GM23338 (cell line): ENCODE data around the gene NUP50. TPM values are rescaled to one million over a fixed set of nuclear protein-coding genes. Genes with fewer than 3 reads are reported as not detected.

Source experiments
- ATAC-seq: fragments of 200-7000 bp; cut with Tn5 transposase; 3 replicates; pipeline ENCODE4 v1.9.1; 2020
- DNase-seq: peaks from one replicate; pipeline ENCODE4 v3.0.0-alpha.2; 2015; ENCODE audit warnings: low spot score
- H2AFZ ChIP-seq: fragments of 200-600 bp; sonication (generic); 2 replicates; pipeline ENCODE4 v1.8.0; 2016; ENCODE audit warnings: antibody characterized with exemption, mild to moderate bottlenecking, moderate library complexity
- H3F3A ChIP-seq: fragments of 200-600 bp; sonication (generic); replicated peaks from 2 replicates; pipeline ENCODE4 v1.8.0; 2017; ENCODE audit warnings: antibody characterized with exemption, mixed run types, low read depth
- H3K27ac ChIP-seq: fragments of 200-600 bp; sonication (generic); 2 replicates; pipeline ENCODE4 v1.6.1; 2016; ENCODE audit warnings: low read depth
- H3K27me3 ChIP-seq: fragments of 200-600 bp; sonication (generic); 2 replicates; pipeline ENCODE4 v1.8.0; 2016; ENCODE audit warnings: mild to moderate bottlenecking, mixed run types, moderate library complexity; ENCODE audit not compliant: insufficient read depth
- H3K36me3 ChIP-seq: fragments of 200-600 bp; sonication (generic); 2 replicates; pipeline ENCODE4 v1.8.0; 2016; ENCODE audit warnings: mild to moderate bottlenecking; ENCODE audit not compliant: insufficient read depth
- H3K4me1 ChIP-seq: fragments of 200-600 bp; sonication (generic); 2 replicates; pipeline ENCODE4 v1.8.0; 2016; ENCODE audit warnings: mild to moderate bottlenecking, moderate library complexity; ENCODE audit not compliant: insufficient read depth
- H3K4me2 ChIP-seq: fragments of 200-600 bp; sonication (generic); 2 replicates; pipeline ENCODE4 v1.7.1; 2017; ENCODE audit warnings: mixed run types
- H3K4me3 ChIP-seq: fragments of 200-600 bp; sonication (generic); 2 replicates; pipeline ENCODE4 v1.6.1; 2016; ENCODE audit warnings: mixed run types
- H3K79me2 ChIP-seq: fragments of 200-600 bp; sonication (generic); replicated peaks from 2 replicates; pipeline ENCODE4 v1.8.0; 2017; ENCODE audit warnings: mild to moderate bottlenecking; ENCODE audit not compliant: insufficient read depth
- H3K9me2 ChIP-seq: fragments of 200-600 bp; sonication (generic); 2 replicates; pipeline ENCODE4 v1.8.0; 2017; ENCODE audit not compliant: insufficient read depth
- H4K20me1 ChIP-seq: fragments of 200-600 bp; sonication (generic); replicated peaks from 2 replicates; pipeline ENCODE4 v1.8.0; 2017; ENCODE audit warnings: mild to moderate bottlenecking; ENCODE audit not compliant: insufficient read depth
- H3K27ac Mint-ChIP-seq: 2 replicates; pipeline ENCODE4 v1.8.0; 2020; ENCODE audit warnings: inconsistent platforms, mild to moderate bottlenecking, moderate library complexity, mixed read lengths
- H3K27me3 Mint-ChIP-seq: 3 replicates; pipeline ENCODE4 v1.8.0; 2022; ENCODE audit warnings: low read depth, mild to moderate bottlenecking, moderate library complexity, mixed read lengths, inconsistent platforms; ENCODE audit not compliant: insufficient read depth, poor library complexity
- H3K36me3 Mint-ChIP-seq: 3 replicates; pipeline ENCODE4 v1.8.0; 2021; ENCODE audit warnings: low read depth, mild to moderate bottlenecking, inconsistent platforms, moderate library complexity, mixed read lengths
- H3K4me1 Mint-ChIP-seq: 3 replicates; pipeline ENCODE4 v1.8.0; 2020; ENCODE audit warnings: mild to moderate bottlenecking, inconsistent platforms, mixed read lengths
- H3K4me3 Mint-ChIP-seq: 3 replicates; pipeline ENCODE4 v1.8.0; 2021; ENCODE audit warnings: moderate library complexity, mild to moderate bottlenecking, inconsistent platforms, mixed read lengths
- H3K9me3 Mint-ChIP-seq: 3 replicates; pipeline ENCODE4 v1.8.0; 2020; ENCODE audit warnings: moderate library complexity, mild to moderate bottlenecking, inconsistent platforms, mixed read lengths
- CREB1 ChIP-seq: fragments of 250-450 bp; sonication (Bioruptor Pico); IDR thresholded peaks from 2 replicates; pipeline ENCODE4 v1.5.0; 2020; ENCODE audit warnings: low read depth, mild to moderate bottlenecking, moderate library complexity
- EZH2phosphoT487 ChIP-seq: fragments of 200-600 bp; sonication (generic); IDR thresholded peaks from one replicate; pipeline ENCODE4 v1.8.1; 2018; ENCODE audit warnings: antibody characterized with exemption; ENCODE audit not compliant: unreplicated experiment
- JUNB ChIP-seq: IDR thresholded peaks from one replicate; pipeline ENCODE4 v1.6.1; 2016; ENCODE audit warnings: antibody characterized with exemption; ENCODE audit not compliant: unreplicated experiment
- NANOG ChIP-seq: IDR thresholded peaks from 2 replicates; pipeline ENCODE4 v1.6.1; 2016; ENCODE audit warnings: antibody characterized with exemption, borderline replicate concordance
- POLR2AphosphoS5 ChIP-seq: IDR thresholded peaks from 2 replicates; pipeline ENCODE4 v1.6.1; 2016; ENCODE audit warnings: antibody characterized with exemption, low read depth
- ZNF114 ChIP-seq: fragments of 250-450 bp; sonication (Bioruptor Pico); IDR thresholded peaks from 2 replicates; pipeline ENCODE4 v1.5.0; 2020; ENCODE audit warnings: mild to moderate bottlenecking, moderate library complexity
- polyA plus RNA-seq: library from polyadenylated mRNA; unstranded; fragments of >200 nt; fragmentation: Nextera tagmentation; extraction: Ambion mirVana; gene quantifications from 2 replicates; pipeline ENCODE4 v1.2.1, GENCODE V29; 2016
- total RNA-seq: library from RNA; depleted of rRNA; stranded (reverse); fragments of >200 nt; shearing (Covaris generic); gene quantifications from 2 replicates; pipeline ENCODE4 v1.2.3, GENCODE V29; 2014
- TF ChIP-seq, protein P1 (sequence below): IDR thresholded peaks from 2 replicates; pipeline ENCODE4 v1.6.1; 2016; ENCODE audit warnings: antibody characterized with exemption
- TF ChIP-seq, protein P2 (sequence below), 2 experiments: fragments of 200-600 bp in 1 of 2; sonication (generic) in 1 of 2; conservative IDR thresholded peaks; 2 replicates each; pipeline versions ENCODE4 v1.5.1 to v1.6.1; 2016 to 2017; ENCODE audit warnings: antibody characterized with exemption in 2 of 2, low read depth in 2 of 2, mild to moderate bottlenecking in 2 of 2, moderate library complexity in 1 of 2
- TF ChIP-seq, protein P3 (sequence below): fragments of 250-450 bp; sonication (Bioruptor Pico); IDR thresholded peaks from 2 replicates; pipeline ENCODE4 v1.5.0; 2020; ENCODE audit warnings: mild to moderate bottlenecking, moderate library complexity

The NUP50 gene
- total and polyA plus RNA-seq, 2 experiments from 2014 or later = 45.9 to 96.6 TPM

DNA sequence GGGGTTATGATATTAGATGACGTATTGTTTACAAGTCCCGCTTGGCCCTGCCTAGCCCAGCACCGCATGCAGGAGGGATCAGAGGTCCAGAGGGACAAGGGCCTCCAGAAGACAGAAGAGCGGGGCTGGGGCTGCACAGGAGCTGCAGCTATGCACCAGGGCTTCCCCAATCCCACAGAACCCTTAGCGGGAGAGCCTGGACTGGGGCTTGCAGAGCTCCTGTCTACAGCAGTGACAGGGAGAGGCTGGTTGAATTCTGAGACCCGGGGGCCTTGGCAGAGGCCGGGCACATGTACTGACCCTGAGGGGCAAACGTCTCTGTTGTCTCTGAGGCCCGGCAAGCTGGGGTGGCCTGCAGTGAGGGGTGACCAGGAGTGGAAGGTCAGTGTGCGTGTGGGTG is 70.1 kb downstream of the NUP50 start:
- no peaks in the 10 kb centered on the region; the same call in 1 of the 3 replicates for H3K36me3 Mint-ChIP-seq
- no peak overlapping the region for H3K27ac ChIP-seq
- no peaks in the 10 kb centered on the region for H3K27me3 ChIP-seq
- no peaks in the 10 kb centered on the region for H3K36me3 ChIP-seq
- no peaks in the 10 kb centered on the region for H3K9me3 Mint-ChIP-seq
- H3K4me3 Mint-ChIP-seq = no peak overlapping the region
- peak overlapping the region; percentile 84; the same call in 1 of the 2 replicates for H3K27ac Mint-ChIP-seq
- ATAC-seq = no peak
- no peaks in the 10 kb centered on the region for H3K9me2 ChIP-seq
- peaks cover 12% of the 10 kb centered on the region for H4K20me1 ChIP-seq
- H2AFZ ChIP-seq = no peak overlapping the region
- H3K4me2 ChIP-seq = no peak overlapping the region
- H3K4me3 ChIP-seq = no peak overlapping the region
- H3F3A ChIP-seq = peaks cover under 1% of the 10 kb centered on the region; the same call in 1 of the 2 replicates
- H3K79me2 ChIP-seq = peaks cover 36% of the 10 kb centered on the region
- 0 out of 2 replicates have a peak, but pooled peaks cover 1% of the 10 kb centered on the region for H3K4me1 ChIP-seq
- peaks cover 10% of the 10 kb centered on the region for H3K4me1 Mint-ChIP-seq
- DNase-seq = no peak
- no peak for TF ChIP-seq POLR2AphosphoS5
- TF ChIP-seq EZH2phosphoT487 = no peak
- TF ChIP-seq, protein P1, sequence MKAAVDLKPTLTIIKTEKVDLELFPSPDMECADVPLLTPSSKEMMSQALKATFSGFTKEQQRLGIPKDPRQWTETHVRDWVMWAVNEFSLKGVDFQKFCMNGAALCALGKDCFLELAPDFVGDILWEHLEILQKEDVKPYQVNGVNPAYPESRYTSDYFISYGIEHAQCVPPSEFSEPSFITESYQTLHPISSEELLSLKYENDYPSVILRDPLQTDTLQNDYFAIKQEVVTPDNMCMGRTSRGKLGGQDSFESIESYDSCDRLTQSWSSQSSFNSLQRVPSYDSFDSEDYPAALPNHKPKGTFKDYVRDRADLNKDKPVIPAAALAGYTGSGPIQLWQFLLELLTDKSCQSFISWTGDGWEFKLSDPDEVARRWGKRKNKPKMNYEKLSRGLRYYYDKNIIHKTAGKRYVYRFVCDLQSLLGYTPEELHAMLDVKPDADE = no peak
- no peak for TF ChIP-seq JUNB
- TF ChIP-seq, protein P2, sequence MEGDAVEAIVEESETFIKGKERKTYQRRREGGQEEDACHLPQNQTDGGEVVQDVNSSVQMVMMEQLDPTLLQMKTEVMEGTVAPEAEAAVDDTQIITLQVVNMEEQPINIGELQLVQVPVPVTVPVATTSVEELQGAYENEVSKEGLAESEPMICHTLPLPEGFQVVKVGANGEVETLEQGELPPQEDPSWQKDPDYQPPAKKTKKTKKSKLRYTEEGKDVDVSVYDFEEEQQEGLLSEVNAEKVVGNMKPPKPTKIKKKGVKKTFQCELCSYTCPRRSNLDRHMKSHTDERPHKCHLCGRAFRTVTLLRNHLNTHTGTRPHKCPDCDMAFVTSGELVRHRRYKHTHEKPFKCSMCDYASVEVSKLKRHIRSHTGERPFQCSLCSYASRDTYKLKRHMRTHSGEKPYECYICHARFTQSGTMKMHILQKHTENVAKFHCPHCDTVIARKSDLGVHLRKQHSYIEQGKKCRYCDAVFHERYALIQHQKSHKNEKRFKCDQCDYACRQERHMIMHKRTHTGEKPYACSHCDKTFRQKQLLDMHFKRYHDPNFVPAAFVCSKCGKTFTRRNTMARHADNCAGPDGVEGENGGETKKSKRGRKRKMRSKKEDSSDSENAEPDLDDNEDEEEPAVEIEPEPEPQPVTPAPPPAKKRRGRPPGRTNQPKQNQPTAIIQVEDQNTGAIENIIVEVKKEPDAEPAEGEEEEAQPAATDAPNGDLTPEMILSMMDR (conservative IDR thresholded peaks at IDR 0.05; ENCODE audit: low read depth in 2 of 2) = no peak
- no peak for TF ChIP-seq NANOG
- TF ChIP-seq ZNF114 (CRISPR knock-in tag) = no peak
- TF ChIP-seq CREB1 (CRISPR knock-in tag) = no peak
- H3K27me3 Mint-ChIP-seq = peaks cover 20% of the 10 kb centered on the region

DNA sequence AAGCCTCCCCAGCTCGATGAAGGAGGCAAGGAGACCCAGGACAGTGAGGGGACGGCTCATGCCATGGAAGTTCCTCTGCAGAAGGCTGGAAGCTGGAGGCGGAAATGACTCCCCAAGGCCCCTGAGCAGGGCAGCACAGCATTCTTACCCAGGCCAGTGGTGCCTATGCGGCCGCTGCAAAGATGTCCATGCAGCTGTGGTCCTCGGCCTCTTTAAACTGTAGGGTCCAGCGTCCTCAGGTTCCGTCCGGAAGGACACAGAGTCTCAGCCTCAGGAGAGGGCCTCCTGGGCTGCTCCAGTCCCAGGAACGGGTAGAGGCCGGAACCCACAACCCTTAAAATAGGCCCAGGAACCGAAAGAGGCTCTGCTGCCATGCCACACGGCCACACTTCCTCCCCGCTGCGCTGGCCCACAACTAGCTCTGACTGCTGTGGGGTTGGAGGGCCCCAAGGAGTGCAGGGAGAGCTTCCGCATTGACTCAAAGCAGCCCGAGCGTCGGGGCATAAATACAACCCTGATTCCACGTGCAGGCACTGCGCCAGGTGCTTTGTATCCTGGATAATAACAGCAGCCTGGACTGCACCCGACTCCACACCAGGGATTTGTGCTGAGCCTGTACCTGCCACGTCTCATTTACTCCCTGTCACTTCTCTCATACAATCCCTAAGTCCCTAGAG is 71.5 kb downstream of the NUP50 start:
- Mint-ChIP-seq H3K9me3 (no peaks in the 10 kb centered on the region), H3K27ac (no peak overlapping the region), H3K27me3 (peaks cover 20% of the 10 kb centered on the region), H3K36me3 (no peaks in the 10 kb centered on the region; the same call in 1 of the 3 replicates), H3K4me1 (peaks cover 20% of the 10 kb centered on the region), H3K4me3 (no peak overlapping the region)
- DNase-seq (no peak), ATAC-seq (no peak)
- Histone ChIP-seq H3K36me3 (no peaks in the 10 kb centered on the region), H3K4me2 (no peak overlapping the region), H3K27ac (no peak overlapping the region), H2AFZ (no peak overlapping the region), H3K27me3 (peaks cover 8% of the 10 kb centered on the region; the same call in 1 of the 2 replicates), H3K9me2 (no peaks in the 10 kb centered on the region), H3K4me3 (no peak overlapping the region), H3K4me1 (peaks cover 10% of the 10 kb centered on the region), H3F3A (peaks cover 4% of the 10 kb centered on the region; the same call in 1 of the 2 replicates), H3K79me2 (peaks cover 48% of the 10 kb centered on the region), H4K20me1 (peaks cover 18% of the 10 kb centered on the region)
- TF ChIP-seq, protein P2 (conservative IDR thresholded peaks at IDR 0.05; ENCODE audit: low read depth in 2 of 2) = no peak
- TF ChIP-seq, protein P3, sequence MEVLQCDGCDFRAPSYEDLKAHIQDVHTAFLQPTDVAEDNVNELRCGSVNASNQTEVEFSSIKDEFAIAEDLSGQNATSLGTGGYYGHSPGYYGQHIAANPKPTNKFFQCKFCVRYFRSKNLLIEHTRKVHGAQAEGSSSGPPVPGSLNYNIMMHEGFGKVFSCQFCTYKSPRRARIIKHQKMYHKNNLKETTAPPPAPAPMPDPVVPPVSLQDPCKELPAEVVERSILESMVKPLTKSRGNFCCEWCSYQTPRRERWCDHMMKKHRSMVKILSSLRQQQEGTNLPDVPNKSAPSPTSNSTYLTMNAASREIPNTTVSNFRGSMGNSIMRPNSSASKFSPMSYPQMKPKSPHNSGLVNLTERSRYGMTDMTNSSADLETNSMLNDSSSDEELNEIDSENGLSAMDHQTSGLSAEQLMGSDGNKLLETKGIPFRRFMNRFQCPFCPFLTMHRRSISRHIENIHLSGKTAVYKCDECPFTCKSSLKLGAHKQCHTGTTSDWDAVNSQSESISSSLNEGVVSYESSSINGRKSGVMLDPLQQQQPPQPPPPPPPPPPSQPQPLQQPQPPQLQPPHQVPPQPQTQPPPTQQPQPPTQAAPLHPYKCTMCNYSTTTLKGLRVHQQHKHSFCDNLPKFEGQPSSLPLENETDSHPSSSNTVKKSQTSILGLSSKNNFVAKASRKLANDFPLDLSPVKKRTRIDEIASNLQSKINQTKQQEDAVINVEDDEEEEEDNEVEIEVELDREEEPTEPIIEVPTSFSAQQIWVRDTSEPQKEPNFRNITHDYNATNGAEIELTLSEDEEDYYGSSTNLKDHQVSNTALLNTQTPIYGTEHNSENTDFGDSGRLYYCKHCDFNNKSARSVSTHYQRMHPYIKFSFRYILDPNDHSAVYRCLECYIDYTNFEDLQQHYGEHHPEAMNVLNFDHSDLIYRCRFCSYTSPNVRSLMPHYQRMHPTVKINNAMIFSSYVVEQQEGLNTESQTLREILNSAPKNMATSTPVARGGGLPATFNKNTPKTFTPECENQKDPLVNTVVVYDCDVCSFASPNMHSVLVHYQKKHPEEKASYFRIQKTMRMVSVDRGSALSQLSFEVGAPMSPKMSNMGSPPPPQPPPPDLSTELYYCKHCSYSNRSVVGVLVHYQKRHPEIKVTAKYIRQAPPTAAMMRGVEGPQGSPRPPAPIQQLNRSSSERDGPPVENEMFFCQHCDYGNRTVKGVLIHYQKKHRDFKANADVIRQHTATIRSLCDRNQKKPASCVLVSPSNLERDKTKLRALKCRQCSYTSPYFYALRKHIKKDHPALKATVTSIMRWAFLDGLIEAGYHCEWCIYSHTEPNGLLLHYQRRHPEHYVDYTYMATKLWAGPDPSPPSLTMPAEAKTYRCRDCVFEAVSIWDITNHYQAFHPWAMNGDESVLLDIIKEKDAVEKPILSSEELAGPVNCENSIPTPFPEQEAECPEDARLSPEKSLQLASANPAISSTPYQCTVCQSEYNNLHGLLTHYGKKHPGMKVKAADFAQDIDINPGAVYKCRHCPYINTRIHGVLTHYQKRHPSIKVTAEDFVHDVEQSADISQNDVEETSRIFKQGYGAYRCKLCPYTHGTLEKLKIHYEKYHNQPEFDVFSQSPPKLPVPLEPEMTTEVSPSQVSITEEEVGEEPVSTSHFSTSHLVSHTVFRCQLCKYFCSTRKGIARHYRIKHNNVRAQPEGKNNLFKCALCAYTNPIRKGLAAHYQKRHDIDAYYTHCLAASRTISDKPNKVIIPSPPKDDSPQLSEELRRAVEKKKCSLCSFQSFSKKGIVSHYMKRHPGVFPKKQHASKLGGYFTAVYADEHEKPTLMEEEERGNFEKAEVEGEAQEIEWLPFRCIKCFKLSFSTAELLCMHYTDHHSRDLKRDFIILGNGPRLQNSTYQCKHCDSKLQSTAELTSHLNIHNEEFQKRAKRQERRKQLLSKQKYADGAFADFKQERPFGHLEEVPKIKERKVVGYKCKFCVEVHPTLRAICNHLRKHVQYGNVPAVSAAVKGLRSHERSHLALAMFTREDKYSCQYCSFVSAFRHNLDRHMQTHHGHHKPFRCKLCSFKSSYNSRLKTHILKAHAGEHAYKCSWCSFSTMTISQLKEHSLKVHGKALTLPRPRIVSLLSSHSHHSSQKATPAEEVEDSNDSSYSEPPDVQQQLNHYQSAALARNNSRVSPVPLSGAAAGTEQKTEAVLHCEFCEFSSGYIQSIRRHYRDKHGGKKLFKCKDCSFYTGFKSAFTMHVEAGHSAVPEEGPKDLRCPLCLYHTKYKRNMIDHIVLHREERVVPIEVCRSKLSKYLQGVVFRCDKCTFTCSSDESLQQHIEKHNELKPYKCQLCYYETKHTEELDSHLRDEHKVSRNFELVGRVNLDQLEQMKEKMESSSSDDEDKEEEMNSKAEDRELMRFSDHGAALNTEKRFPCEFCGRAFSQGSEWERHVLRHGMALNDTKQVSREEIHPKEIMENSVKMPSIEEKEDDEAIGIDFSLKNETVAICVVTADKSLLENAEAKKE (CRISPR knock-in tag) = no peak
- TF ChIP-seq ZNF114 (CRISPR knock-in tag) (no peak), JUNB (no peak)
